Glutamatergic neuron (in vitro differentiated cells): ENCODE measurements around the gene PMPCA. TPM values are rescaled to one million over a fixed set of nuclear protein-coding genes. Genes with fewer than 3 reads are reported as not detected.
"Not testable (repeated sequence)": the region's sequence is repeated elsewhere in the genome, so short reads cannot be mapped to it uniquely, and the experiment has no call there.

Source experiments
- DNase-seq: peaks from one replicate; pipeline ENCODE4 v3.0.0; 2022
- H3K27ac Mint-ChIP-seq: one replicate; pipeline ENCODE4 v1.8.0; 2020; ENCODE audit warnings: mild to moderate bottlenecking, mixed read lengths, inconsistent platforms; ENCODE audit not compliant: unreplicated experiment
- H3K27me3 Mint-ChIP-seq: one replicate; pipeline ENCODE4 v1.8.0; 2020; ENCODE audit warnings: mild to moderate bottlenecking, moderate library complexity, mixed read lengths, inconsistent platforms; ENCODE audit not compliant: unreplicated experiment
- H3K36me3 Mint-ChIP-seq: one replicate; pipeline ENCODE4 v1.8.0; 2020; ENCODE audit warnings: mild to moderate bottlenecking, mixed read lengths, inconsistent platforms; ENCODE audit not compliant: unreplicated experiment
- H3K4me1 Mint-ChIP-seq: one replicate; pipeline ENCODE4 v1.8.0; 2020; ENCODE audit warnings: mild to moderate bottlenecking, low read depth, mixed read lengths, inconsistent platforms; ENCODE audit not compliant: unreplicated experiment
- H3K4me3 Mint-ChIP-seq: one replicate; pipeline ENCODE4 v1.8.0; 2020; ENCODE audit warnings: mild to moderate bottlenecking, mixed read lengths, inconsistent platforms; ENCODE audit not compliant: unreplicated experiment
- H3K9me3 Mint-ChIP-seq: one replicate; pipeline ENCODE4 v1.8.0; 2020; ENCODE audit warnings: mild to moderate bottlenecking, moderate library complexity, mixed read lengths, inconsistent platforms; ENCODE audit not compliant: unreplicated experiment
- CTCF ChIP-seq: fragments of 200-600 bp; sonication (generic); IDR thresholded peaks from one replicate; pipeline ENCODE4 v1.5.0; 2021; ENCODE audit not compliant: partially characterized antibody, unreplicated experiment
- total RNA-seq: library from RNA; stranded (reverse); fragmentation: NEBNext Ultra II Directional; extraction: Animal tissue kit (Norgen Biotek cat#: 25700); gene quantifications from one replicate; pipeline ENCODE4 v1.2.1, GENCODE V29; 2021; ENCODE audit not compliant: unreplicated experiment

Gene PMPCA
- total RNA-seq, 1 donor from 2014 or later = 69.0 TPM

GRCh38 chr9:136421791-136422190, 11.3 kb downstream of the PMPCA start:
- Mint-ChIP-seq H3K36me3 (no peaks in the 10 kb centered on the region), H3K4me3 (no peak overlapping the region), H3K4me1 (no peaks in the 10 kb centered on the region), H3K27ac (no peak overlapping the region), H3K9me3 (no peaks in the 10 kb centered on the region), H3K27me3 (no peaks in the 10 kb centered on the region)
- DNase-seq = no peak
- no peak for TF ChIP-seq CTCF

DNA sequence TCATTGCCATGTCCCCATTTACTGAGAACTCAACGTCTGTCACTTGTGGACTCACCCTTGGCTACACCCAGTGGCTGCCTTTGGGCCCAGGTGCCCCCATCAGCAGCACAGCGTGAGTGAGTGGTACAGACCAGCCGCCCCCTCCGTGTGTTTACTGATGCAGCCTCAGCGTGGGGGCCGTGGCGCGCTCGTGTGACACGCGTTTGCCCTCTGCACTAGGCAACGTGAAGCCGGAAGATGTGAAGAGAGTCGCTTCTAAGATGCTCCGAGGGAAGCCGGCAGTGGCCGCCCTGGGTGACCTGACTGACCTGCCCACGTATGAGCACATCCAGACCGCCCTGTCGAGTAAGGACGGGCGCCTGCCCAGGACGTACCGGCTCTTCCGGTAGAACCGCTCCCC, 12.4 kb downstream of the PMPCA start:
- no peak overlapping the region for H3K27ac Mint-ChIP-seq
- no peak overlapping the region for H3K4me3 Mint-ChIP-seq
- H3K4me1 Mint-ChIP-seq = no peaks in the 10 kb centered on the region
- no peaks in the 10 kb centered on the region for H3K9me3 Mint-ChIP-seq
- no peak for TF ChIP-seq CTCF
- no peaks in the 10 kb centered on the region for H3K36me3 Mint-ChIP-seq
- no peaks in the 10 kb centered on the region for H3K27me3 Mint-ChIP-seq
- no peak for DNase-seq

- DNase-seq = no peak
- Mint-ChIP-seq H3K27ac (no peak overlapping the region), H3K27me3 (no peaks in the 10 kb centered on the region), H3K4me1 (no peaks in the 10 kb centered on the region), H3K9me3 (no peaks in the 10 kb centered on the region), H3K4me3 (no peak overlapping the region), H3K36me3 (no peaks in the 10 kb centered on the region)
- TF ChIP-seq CTCF = no peak
Measured at GRCh38 chr9:136423432-136424146, 13.1 kb downstream of the PMPCA start.

- no peak for TF ChIP-seq CTCF
- H3K27me3 Mint-ChIP-seq = peaks cover 3% of the 10 kb centered on the region
- peaks cover 1% of the 10 kb centered on the region for H3K4me1 Mint-ChIP-seq
- no peaks in the 10 kb centered on the region for H3K36me3 Mint-ChIP-seq
- H3K9me3 Mint-ChIP-seq = no peaks in the 10 kb centered on the region
- no peak overlapping the region for H3K27ac Mint-ChIP-seq
- no peak for DNase-seq
- no peak overlapping the region for H3K4me3 Mint-ChIP-seq
Measured at GRCh38 chr9:136424750-136425362, 14.4 kb downstream of the PMPCA start.

- not testable (repeated sequence) for H3K27ac Mint-ChIP-seq, H3K36me3 Mint-ChIP-seq, H3K9me3 Mint-ChIP-seq
Measured at GRCh38 chr9:136425367-136425766, 14.9 kb downstream of the PMPCA start.

More at GRCh38 chr9:136425367-136425766, 14.9 kb downstream of the PMPCA start:
- not testable (repeated sequence) for DNase-seq, H3K4me3 Mint-ChIP-seq, H3K4me1 Mint-ChIP-seq, H3K27me3 Mint-ChIP-seq
